OCI-LY3 (cell line): ENCODE results near the gene LTBP2.

Source experiments
- H2AFZ ChIP-seq: fragments of 200-600, 300-600 bp; shearing (Covaris generic); 2 replicates; pipeline ENCODE4 v1.6.0; 2014; ENCODE audit warnings: antibody characterized with exemption, low read depth, low read length
- H3K27ac ChIP-seq: fragments of 200-600, 300-600 bp; sonication (generic); 2 replicates; pipeline ENCODE4 v1.5.1; 2014; ENCODE audit warnings: mild to moderate bottlenecking, low read length, moderate library complexity, mixed read lengths
- H3K27me3 ChIP-seq: fragments of 200-600, 300-600 bp; sonication (generic); 2 replicates; pipeline ENCODE4 v1.6.1; 2014; ENCODE audit warnings: low read depth, low read length, mixed read lengths
- H3K36me3 ChIP-seq: fragments of 200-600, 300-600 bp; sonication (generic); replicated peaks from 2 replicates; pipeline ENCODE3; 2014; ENCODE audit warnings: low read depth, low read length, mixed read lengths
- H3K4me1 ChIP-seq: fragments of 300-600, 200-600 bp; sonication (generic); 2 replicates; pipeline ENCODE4 v1.6.1; 2014; ENCODE audit warnings: low read length, mixed read lengths
- H3K4me2 ChIP-seq: fragments of 200-600, 300-600 bp; sonication (generic); 2 replicates; pipeline ENCODE4 v1.6.1; 2014; ENCODE audit warnings: low read length, mixed read lengths
- H3K4me3 ChIP-seq: fragments of 300-600, 200-600 bp; sonication (generic); 2 replicates; pipeline ENCODE4 v1.5.1; 2014; ENCODE audit warnings: antibody characterized with exemption, mild to moderate bottlenecking, low read length, moderate library complexity
- H3K79me2 ChIP-seq: fragments of 300-600, 200-600 bp; shearing (Covaris generic); 2 replicates; pipeline ENCODE4 v1.6.1; 2014; ENCODE audit warnings: mild to moderate bottlenecking, low read length, mixed read lengths
- H3K9ac ChIP-seq: fragments of 300-600, 200-600 bp; shearing (Covaris generic); 2 replicates; pipeline ENCODE4 v1.6.0; 2014; ENCODE audit warnings: mild to moderate bottlenecking, low read length, moderate library complexity
- H3K9me3 ChIP-seq: fragments of 200-600, 300-600 bp; shearing (Covaris generic); 2 replicates; pipeline ENCODE4 v1.6.1; 2014; ENCODE audit warnings: low read length, mixed read lengths; ENCODE audit not compliant: insufficient read depth
- H4K20me1 ChIP-seq: fragments of 200-600, 300-600 bp; sonication (generic); 2 replicates; pipeline ENCODE4 v1.6.1; 2016; ENCODE audit warnings: low read length, mixed read lengths; ENCODE audit not compliant: insufficient read depth
- CTCF ChIP-seq: fragments of 200-600, 300-600 bp; sonication (generic); IDR thresholded peaks from 2 replicates; pipeline ENCODE4 v1.5.1; 2014; ENCODE audit warnings: antibody characterized with exemption, low read length, low read depth
- EZH2phosphoT487 ChIP-seq: fragments of 200-600 bp; shearing (Covaris generic); IDR thresholded peaks from 2 replicates; pipeline ENCODE4 v1.6.1; 2018; ENCODE audit warnings: antibody characterized with exemption, mixed run types, low read depth

LTBP2 gene

GRCh38 chr14:74464785-74465184, 147.3 kb downstream of the LTBP2 start:
- H3K9me3 ChIP-seq, result no peaks in the 10 kb centered on the region
- no peak overlapping the region for H3K27ac ChIP-seq
- H3K4me1 ChIP-seq, result no peaks in the 10 kb centered on the region
- H3K79me2 ChIP-seq, result no peaks in the 10 kb centered on the region
- H4K20me1 ChIP-seq, result no peaks in the 10 kb centered on the region
- peaks cover 13% of the 10 kb centered on the region; the same call in 1 of the 2 replicates for H3K27me3 ChIP-seq
- no peak overlapping the region for H2AFZ ChIP-seq
- H3K9ac ChIP-seq, result no peak overlapping the region
- no peaks in the 10 kb centered on the region for H3K36me3 ChIP-seq
- no peak overlapping the region for H3K4me3 ChIP-seq
- TF ChIP-seq CTCF, result no peak
- no peak for TF ChIP-seq EZH2phosphoT487
- H3K4me2 ChIP-seq, result no peak overlapping the region

GRCh38 chr14:74463697-74464096, 148.3 kb downstream of the LTBP2 start:
- Histone ChIP-seq H3K79me2 (no peaks in the 10 kb centered on the region), H3K9me3 (no peaks in the 10 kb centered on the region), H3K4me2 (no peak overlapping the region), H3K36me3 (no peaks in the 10 kb centered on the region), H3K4me1 (peaks cover 5% of the 10 kb centered on the region; the same call in 1 of the 2 replicates), H3K9ac (no peak overlapping the region), H3K27me3 (peaks cover 13% of the 10 kb centered on the region; the same call in 1 of the 2 replicates), H3K4me3 (no peak overlapping the region), H4K20me1 (no peaks in the 10 kb centered on the region), H2AFZ (no peak overlapping the region), H3K27ac (no peak overlapping the region)
- no peak for TF ChIP-seq CTCF
- no peak for TF ChIP-seq EZH2phosphoT487

GRCh38 chr14:74462993-74463392, 149.0 kb downstream of the LTBP2 start:
- Histone ChIP-seq H3K27me3 (peaks cover 13% of the 10 kb centered on the region; the same call in 1 of the 2 replicates), H3K4me3 (no peak overlapping the region), H3K79me2 (no peaks in the 10 kb centered on the region), H4K20me1 (no peaks in the 10 kb centered on the region), H3K4me2 (no peak overlapping the region), H3K9ac (no peak overlapping the region), H3K9me3 (no peaks in the 10 kb centered on the region), H3K36me3 (no peaks in the 10 kb centered on the region), H2AFZ (no peak overlapping the region), H3K27ac (no peak overlapping the region), H3K4me1 (peaks cover 5% of the 10 kb centered on the region; the same call in 1 of the 2 replicates)
- TF ChIP-seq CTCF, result no peak
- TF ChIP-seq EZH2phosphoT487, result no peak

GRCh38 chr14:74459976-74460375, 152.1 kb downstream of the LTBP2 start:
- H4K20me1 ChIP-seq, result no peaks in the 10 kb centered on the region
- no peaks in the 10 kb centered on the region for H3K36me3 ChIP-seq
- no peaks in the 10 kb centered on the region for H3K9me3 ChIP-seq
- no peak overlapping the region for H3K9ac ChIP-seq
- no peak overlapping the region for H2AFZ ChIP-seq
- no peak for TF ChIP-seq EZH2phosphoT487
- H3K4me1 ChIP-seq, result peaks cover 5% of the 10 kb centered on the region; the same call in 1 of the 2 replicates
- no peak overlapping the region for H3K27ac ChIP-seq
- no peaks in the 10 kb centered on the region for H3K79me2 ChIP-seq
- H3K27me3 ChIP-seq, result peaks cover 13% of the 10 kb centered on the region; the same call in 1 of the 2 replicates
- H3K4me2 ChIP-seq, result no peak overlapping the region
- no peak overlapping the region for H3K4me3 ChIP-seq
